GM23338 (cell line): ENCODE data around the gene PDE6H.

ENCODE experiments used
- ETS1 ChIP-seq: IDR thresholded peaks from 2 replicates; pipeline ENCODE4 v1.6.1; 2016; ENCODE audit warnings: antibody characterized with exemption
- EZH2 ChIP-seq: fragments of 200-600 bp; sonication (generic); IDR thresholded peaks from one replicate; pipeline ENCODE4 v1.8.0; 2017; ENCODE audit warnings: antibody characterized with exemption, mild to moderate bottlenecking, low read depth; ENCODE audit not compliant: unreplicated experiment
- EZH2phosphoT487 ChIP-seq: fragments of 200-600 bp; sonication (generic); IDR thresholded peaks from one replicate; pipeline ENCODE4 v1.8.1; 2018; ENCODE audit warnings: antibody characterized with exemption; ENCODE audit not compliant: unreplicated experiment
- JUNB ChIP-seq: IDR thresholded peaks from one replicate; pipeline ENCODE4 v1.6.1; 2016; ENCODE audit warnings: antibody characterized with exemption; ENCODE audit not compliant: unreplicated experiment
- POLR2AphosphoS5 ChIP-seq: IDR thresholded peaks from 2 replicates; pipeline ENCODE4 v1.6.1; 2016; ENCODE audit warnings: antibody characterized with exemption, low read depth
- REST ChIP-seq: IDR thresholded peaks from one replicate; pipeline ENCODE4 v1.6.1; 2018; ENCODE audit warnings: antibody characterized with exemption; ENCODE audit not compliant: unreplicated experiment
- ZNF114 ChIP-seq: fragments of 250-450 bp; sonication (Bioruptor Pico); IDR thresholded peaks from 2 replicates; pipeline ENCODE4 v1.5.0; 2020; ENCODE audit warnings: mild to moderate bottlenecking, moderate library complexity
- ZNF331 ChIP-seq: fragments of 250-450 bp; sonication (Bioruptor Pico); IDR thresholded peaks from 2 replicates; pipeline ENCODE4 v1.5.0; 2020; ENCODE audit warnings: low read depth, mild to moderate bottlenecking, moderate library complexity
- TF ChIP-seq, protein P1 (sequence below), 2 experiments: fragments of 200-600 bp in 1 of 2; sonication (generic) in 1 of 2; conservative IDR thresholded peaks; 2 replicates each; pipeline versions ENCODE4 v1.5.1 to v1.6.1; 2016 to 2017; ENCODE audit warnings: antibody characterized with exemption in 2 of 2, low read depth in 2 of 2, mild to moderate bottlenecking in 2 of 2, moderate library complexity in 1 of 2

DNA sequence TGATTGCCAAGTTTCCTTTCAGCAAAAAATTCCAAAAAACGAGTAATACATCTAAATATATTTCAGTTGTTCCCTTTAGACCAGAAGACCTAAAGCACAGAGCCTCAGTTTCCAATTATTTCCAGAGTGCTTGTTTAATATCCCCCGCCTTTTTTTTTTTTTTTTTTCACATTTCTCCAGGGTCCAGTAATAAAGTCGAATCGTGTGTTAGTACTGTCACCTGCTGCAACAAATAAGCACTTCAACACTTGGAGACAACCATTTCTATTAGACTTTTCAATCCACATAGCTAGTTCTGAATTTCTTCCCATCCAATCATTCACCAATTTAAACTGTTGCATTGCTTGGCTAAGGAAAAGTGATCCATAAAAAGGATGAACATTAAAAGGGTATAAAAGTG lies 13.6 kb downstream of the PDE6H start:
- TF ChIP-seq JUNB, result no peak
- TF ChIP-seq, protein P1, sequence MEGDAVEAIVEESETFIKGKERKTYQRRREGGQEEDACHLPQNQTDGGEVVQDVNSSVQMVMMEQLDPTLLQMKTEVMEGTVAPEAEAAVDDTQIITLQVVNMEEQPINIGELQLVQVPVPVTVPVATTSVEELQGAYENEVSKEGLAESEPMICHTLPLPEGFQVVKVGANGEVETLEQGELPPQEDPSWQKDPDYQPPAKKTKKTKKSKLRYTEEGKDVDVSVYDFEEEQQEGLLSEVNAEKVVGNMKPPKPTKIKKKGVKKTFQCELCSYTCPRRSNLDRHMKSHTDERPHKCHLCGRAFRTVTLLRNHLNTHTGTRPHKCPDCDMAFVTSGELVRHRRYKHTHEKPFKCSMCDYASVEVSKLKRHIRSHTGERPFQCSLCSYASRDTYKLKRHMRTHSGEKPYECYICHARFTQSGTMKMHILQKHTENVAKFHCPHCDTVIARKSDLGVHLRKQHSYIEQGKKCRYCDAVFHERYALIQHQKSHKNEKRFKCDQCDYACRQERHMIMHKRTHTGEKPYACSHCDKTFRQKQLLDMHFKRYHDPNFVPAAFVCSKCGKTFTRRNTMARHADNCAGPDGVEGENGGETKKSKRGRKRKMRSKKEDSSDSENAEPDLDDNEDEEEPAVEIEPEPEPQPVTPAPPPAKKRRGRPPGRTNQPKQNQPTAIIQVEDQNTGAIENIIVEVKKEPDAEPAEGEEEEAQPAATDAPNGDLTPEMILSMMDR (conservative IDR thresholded peaks at IDR 0.05; ENCODE audit: low read depth in 2 of 2), result no peak
- TF ChIP-seq REST, result no peak
- no peak for TF ChIP-seq POLR2AphosphoS5
- no peak for TF ChIP-seq EZH2phosphoT487
- no peak for TF ChIP-seq EZH2
- TF ChIP-seq ZNF114 (CRISPR knock-in tag), result no peak
- TF ChIP-seq ZNF331 (CRISPR knock-in tag), result no peak
- no peak for TF ChIP-seq ETS1
